H9 (cell line): Measurements from ENCODE around the gene COL27A1. TPM values are rescaled to one million over a fixed set of nuclear protein-coding genes. Genes with fewer than 3 reads are reported as not detected.

Experiments
- DNase-seq: peaks from one replicate; pipeline ENCODE4 v3.0.0-alpha.2; 2017
- H2AFZ ChIP-seq: one replicate; pipeline ENCODE4 v1.6.1; 2013; ENCODE audit warnings: mild to moderate bottlenecking, low read length, control low read depth, moderate library complexity
- H2AK5ac ChIP-seq: 2 replicates; pipeline ENCODE4 v1.6.1; 2013; ENCODE audit warnings: low read length, control low read depth, mixed read lengths; ENCODE audit not compliant: insufficient read length
- H2BK120ac ChIP-seq: one replicate; pipeline ENCODE4 v1.6.1; 2013; ENCODE audit warnings: low read depth, mild to moderate bottlenecking, low read length, control low read depth, inconsistent platforms; ENCODE audit not compliant: poor library complexity, severe bottlenecking
- H2BK12ac ChIP-seq: 2 replicates; pipeline ENCODE4 v1.6.1; 2013; ENCODE audit warnings: low read length, control low read depth, mixed read lengths, low read depth; ENCODE audit not compliant: insufficient read length
- H2BK15ac ChIP-seq: 2 replicates; pipeline ENCODE4 v1.6.1; 2013; ENCODE audit warnings: low read depth, low read length, control low read depth
- H2BK20ac ChIP-seq: one replicate; pipeline ENCODE4 v1.6.1; 2013; ENCODE audit warnings: low read depth, mild to moderate bottlenecking, low read length, control low read depth, inconsistent platforms; ENCODE audit not compliant: poor library complexity, severe bottlenecking
- H2BK5ac ChIP-seq: 2 replicates; pipeline ENCODE4 v1.6.1; 2013; ENCODE audit warnings: low read length, control low read depth, mixed read lengths; ENCODE audit not compliant: insufficient read length
- H3K14ac ChIP-seq: 2 replicates; pipeline ENCODE4 v1.6.1; 2013; ENCODE audit warnings: low read length, control low read depth; ENCODE audit not compliant: insufficient read depth
- H3K18ac ChIP-seq: 2 replicates; pipeline ENCODE4 v1.6.1; 2013; ENCODE audit warnings: low read depth, mild to moderate bottlenecking, mixed read lengths, low read length, control low read depth; ENCODE audit not compliant: insufficient read length
- H3K23ac ChIP-seq: 2 replicates; pipeline ENCODE4 v1.6.1; 2013; ENCODE audit warnings: low read length, control low read depth, mixed read lengths, low read depth; ENCODE audit not compliant: insufficient read length
- H3K23me2 ChIP-seq: 2 replicates; pipeline ENCODE4 v1.6.1; 2013; ENCODE audit warnings: low read depth, mild to moderate bottlenecking, mixed read lengths, low read length, control low read depth; ENCODE audit not compliant: insufficient read length, poor library complexity, severe bottlenecking
- H3K27ac ChIP-seq: 2 replicates; pipeline ENCODE4 v1.5.1; 2013; ENCODE audit warnings: low read length, control low read depth, mixed read lengths, low read depth; ENCODE audit not compliant: insufficient read length
- H3K27me3 ChIP-seq: 2 replicates; pipeline ENCODE4 v1.6.1; 2013; ENCODE audit warnings: low read length, control low read depth, inconsistent platforms; ENCODE audit not compliant: insufficient read depth
- H3K4ac ChIP-seq: 2 replicates; pipeline ENCODE4 v1.6.1; 2013; ENCODE audit warnings: low read depth, mild to moderate bottlenecking, control low read depth, inconsistent platforms, low read length, moderate library complexity
- H3K4me1 ChIP-seq: 2 replicates; pipeline ENCODE4 v1.6.1; 2013; ENCODE audit warnings: low read length, control low read depth, inconsistent platforms; ENCODE audit not compliant: insufficient read depth
- H3K4me2 ChIP-seq: 2 replicates; pipeline ENCODE4 v1.6.1; 2013; ENCODE audit warnings: low read length, control low read depth, mixed read lengths; ENCODE audit not compliant: insufficient read length, insufficient read depth
- H3K56ac ChIP-seq: 2 replicates; pipeline ENCODE4 v1.6.1; 2013; ENCODE audit warnings: low read depth, mild to moderate bottlenecking, mixed read lengths, low read length, control low read depth; ENCODE audit not compliant: insufficient read length
- H3K79me1 ChIP-seq: 2 replicates; pipeline ENCODE4 v1.6.1; 2013; ENCODE audit warnings: low read depth, mild to moderate bottlenecking, moderate library complexity, low read length, control low read depth, inconsistent platforms; ENCODE audit not compliant: insufficient read depth, poor library complexity, severe bottlenecking
- H3K79me2 ChIP-seq: 2 replicates; pipeline ENCODE4 v1.6.1; 2013; ENCODE audit warnings: low read length, control low read depth, inconsistent platforms; ENCODE audit not compliant: insufficient read depth
- H3K9ac ChIP-seq: 2 replicates; pipeline ENCODE4 v1.6.1; 2013; ENCODE audit warnings: low read length, control low read depth, mixed read lengths; ENCODE audit not compliant: insufficient read length; ENCODE audit errors: extremely low read depth
- H3K9me3 ChIP-seq: one replicate; pipeline ENCODE4 v1.6.1; 2013; ENCODE audit warnings: low read depth, low read length, inconsistent platforms; ENCODE audit not compliant: control insufficient read depth
- H3T11ph ChIP-seq: one replicate; pipeline ENCODE4 v1.6.1; 2013; ENCODE audit warnings: mild to moderate bottlenecking, low read length, control low read depth, inconsistent platforms
- H4K20me1 ChIP-seq: one replicate; pipeline ENCODE4 v1.6.1; 2013; ENCODE audit not compliant: control insufficient read depth, insufficient read length, insufficient read depth
- H4K5ac ChIP-seq: 2 replicates; pipeline ENCODE4 v1.6.1; 2013; ENCODE audit warnings: low read depth, mild to moderate bottlenecking, mixed read lengths, low read length, control low read depth; ENCODE audit not compliant: insufficient read length
- H4K8ac ChIP-seq: replicated peaks from 2 replicates; pipeline ENCODE4 v1.6.1; 2013; ENCODE audit warnings: low read length, control low read depth, mixed read lengths, low read depth; ENCODE audit not compliant: insufficient read length
- H4K91ac ChIP-seq: 2 replicates; pipeline ENCODE4 v1.6.1; 2013; ENCODE audit warnings: low read depth, mild to moderate bottlenecking, moderate library complexity, mixed read lengths, low read length, control low read depth; ENCODE audit not compliant: insufficient read length
- H3K27ac Mint-ChIP-seq, 3 experiments: 2 replicates in 2 of 3; 3 replicates in 1 of 3; pipeline ENCODE4 v1.8.0; 2020 to 2021; ENCODE audit warnings: mixed read lengths in 3 of 3, mild to moderate bottlenecking in 1 of 3, moderate library complexity in 1 of 3
- H3K27me3 Mint-ChIP-seq: 2 replicates; pipeline ENCODE4 v1.8.0; 2021; ENCODE audit warnings: low read depth, mild to moderate bottlenecking, moderate library complexity, mixed read lengths
- H3K36me3 Mint-ChIP-seq, 3 experiments: 2 replicates in 2 of 3; 3 replicates in 1 of 3; pipeline ENCODE4 v1.8.0; 2020 to 2021; ENCODE audit warnings: low read depth in 3 of 3, mixed read lengths in 3 of 3; ENCODE audit not compliant: insufficient read depth in 1 of 3
- H3K4me1 Mint-ChIP-seq, 2 experiments: 2 replicates each; pipeline ENCODE4 v1.8.0; 2020; ENCODE audit warnings: mixed read lengths in 2 of 2
- H3K4me3 Mint-ChIP-seq, 2 experiments: 2 replicates in 1 of 2; 3 replicates in 1 of 2; pipeline ENCODE4 v1.8.0; 2020 to 2021; ENCODE audit warnings: mild to moderate bottlenecking in 2 of 2, mixed read lengths in 2 of 2, moderate library complexity in 1 of 2
- H3K9me3 Mint-ChIP-seq, 2 experiments: 2 replicates in 1 of 2; 3 replicates in 1 of 2; pipeline ENCODE4 v1.8.0; 2020; ENCODE audit warnings: mild to moderate bottlenecking in 2 of 2, mixed read lengths in 2 of 2, moderate library complexity in 1 of 2
- WGBS: extraction: QIAGEN DNeasy Blood & Tissue Kit; methylation state at CpG from one replicate; pipeline ENCODE4 v1.1.7; 2013; ENCODE audit warnings: missing lambda C conversion rate, low lambda C conversion rate, mixed read lengths; ENCODE audit not compliant: insufficient read length; ENCODE audit errors: extremely low coverage; 5-methylcytosine and 5-hydroxymethylcytosine counted together
- total RNA-seq: library from RNA; stranded (reverse); gene quantifications from 2 replicates; pipeline ENCODE4 v1.2.1, GENCODE V29; 2021
- TF ChIP-seq, protein P1 (sequence below): fragments of 200-600 bp; sonication (generic); conservative IDR thresholded peaks from 3 replicates; pipeline ENCODE4 v1.8.0; 2021; ENCODE audit warnings: antibody characterized with exemption, mild to moderate bottlenecking

COL27A1 gene
- total RNA-seq, 1 experiment from 2014 or later = 17.9 TPM

DNA sequence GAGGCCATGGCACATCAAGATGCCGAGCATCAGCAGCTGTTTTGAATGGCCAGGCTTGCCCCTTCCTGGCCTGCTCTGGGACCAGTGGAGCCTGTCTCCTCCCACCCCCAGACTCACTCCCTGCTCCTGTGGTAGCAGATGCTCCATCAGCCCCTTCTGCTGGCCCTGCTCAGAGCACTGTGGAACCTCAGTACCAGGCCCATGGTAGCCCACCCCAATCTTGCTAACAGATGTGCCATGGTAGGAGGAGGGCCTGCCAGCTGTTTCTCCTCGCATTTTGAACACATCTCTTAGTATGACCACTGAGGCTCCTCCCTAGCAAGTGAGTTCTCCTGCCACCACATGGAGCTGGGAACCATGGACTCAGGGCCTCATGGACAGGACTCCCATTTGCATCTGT lies 29.5 kb downstream of the COL27A1 start:
- Histone ChIP-seq H3K27ac (no peak overlapping the region), H3K56ac (no peak overlapping the region), H3K4me2 (no peak overlapping the region), H3K9me3 (no peaks in the 10 kb centered on the region), H3T11ph (no peak overlapping the region), H3K4me1 (no peaks in the 10 kb centered on the region), H2AK5ac (no peak overlapping the region), H2BK12ac (no peak overlapping the region), H2BK15ac (no peak overlapping the region), H3K4ac (no peak overlapping the region), H3K23ac (no peak overlapping the region), H3K23me2 (no peaks in the 10 kb centered on the region), H4K91ac (no peak overlapping the region), H4K5ac (no peak overlapping the region), H4K8ac (no peak overlapping the region), H2BK20ac (no peak overlapping the region), H2BK120ac (no peak overlapping the region), H3K18ac (no peak overlapping the region), H3K27me3 (no peaks in the 10 kb centered on the region), H3K79me1 (no peaks in the 10 kb centered on the region), H3K9ac (no peak overlapping the region), H2BK5ac (no peak overlapping the region), H3K79me2 (no peaks in the 10 kb centered on the region), H2AFZ (no peak overlapping the region), H3K14ac (no peak overlapping the region), H4K20me1 (no peaks in the 10 kb centered on the region)
- H3K27me3 Mint-ChIP-seq = no peaks in the 10 kb centered on the region; the same call in 1 of the 2 replicates
- H3K4me1 Mint-ChIP-seq = peaks cover 4 to 10% of the 10 kb centered on the region in 2 experiments
- no peak overlapping the region for H3K4me3 Mint-ChIP-seq
- DNase-seq = no peak
- WGBS = no CpG with 5 or more reads among the region's 2 CpGs
- TF ChIP-seq, protein P1, sequence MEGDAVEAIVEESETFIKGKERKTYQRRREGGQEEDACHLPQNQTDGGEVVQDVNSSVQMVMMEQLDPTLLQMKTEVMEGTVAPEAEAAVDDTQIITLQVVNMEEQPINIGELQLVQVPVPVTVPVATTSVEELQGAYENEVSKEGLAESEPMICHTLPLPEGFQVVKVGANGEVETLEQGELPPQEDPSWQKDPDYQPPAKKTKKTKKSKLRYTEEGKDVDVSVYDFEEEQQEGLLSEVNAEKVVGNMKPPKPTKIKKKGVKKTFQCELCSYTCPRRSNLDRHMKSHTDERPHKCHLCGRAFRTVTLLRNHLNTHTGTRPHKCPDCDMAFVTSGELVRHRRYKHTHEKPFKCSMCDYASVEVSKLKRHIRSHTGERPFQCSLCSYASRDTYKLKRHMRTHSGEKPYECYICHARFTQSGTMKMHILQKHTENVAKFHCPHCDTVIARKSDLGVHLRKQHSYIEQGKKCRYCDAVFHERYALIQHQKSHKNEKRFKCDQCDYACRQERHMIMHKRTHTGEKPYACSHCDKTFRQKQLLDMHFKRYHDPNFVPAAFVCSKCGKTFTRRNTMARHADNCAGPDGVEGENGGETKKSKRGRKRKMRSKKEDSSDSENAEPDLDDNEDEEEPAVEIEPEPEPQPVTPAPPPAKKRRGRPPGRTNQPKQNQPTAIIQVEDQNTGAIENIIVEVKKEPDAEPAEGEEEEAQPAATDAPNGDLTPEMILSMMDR = no peak
- no peak overlapping the region; a peak in 1 of 7 replicates for H3K27ac Mint-ChIP-seq
- peaks cover 3 to 6% of the 10 kb centered on the region in 2 experiments; a peak in 4 of 5 replicates for H3K9me3 Mint-ChIP-seq
- H3K36me3 Mint-ChIP-seq = peaks cover 0 to 10% (median 2%) of the 10 kb centered on the region in 3 experiments; a peak in 4 of 7 replicates
